Activated effector memory CD4-positive, alpha-beta T cell treated with Interleukin-2 at 50 U/mL for 16 hours (primary cell): ENCODE results near the gene GOLT1B.
A peak's percentile ranks its signal among the peaks of the same experiment; 100 is the strongest.
"Not testable (repeated sequence)": the region's sequence is repeated elsewhere in the genome, so short reads cannot be mapped to it uniquely, and the experiment has no call there.

ENCODE experiments used
- DNase-seq: peaks from one replicate; pipeline ENCODE4 v3.0.0-alpha.2; 2020

The GOLT1B gene, protein sequence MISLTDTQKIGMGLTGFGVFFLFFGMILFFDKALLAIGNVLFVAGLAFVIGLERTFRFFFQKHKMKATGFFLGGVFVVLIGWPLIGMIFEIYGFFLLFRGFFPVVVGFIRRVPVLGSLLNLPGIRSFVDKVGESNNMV

DNA sequence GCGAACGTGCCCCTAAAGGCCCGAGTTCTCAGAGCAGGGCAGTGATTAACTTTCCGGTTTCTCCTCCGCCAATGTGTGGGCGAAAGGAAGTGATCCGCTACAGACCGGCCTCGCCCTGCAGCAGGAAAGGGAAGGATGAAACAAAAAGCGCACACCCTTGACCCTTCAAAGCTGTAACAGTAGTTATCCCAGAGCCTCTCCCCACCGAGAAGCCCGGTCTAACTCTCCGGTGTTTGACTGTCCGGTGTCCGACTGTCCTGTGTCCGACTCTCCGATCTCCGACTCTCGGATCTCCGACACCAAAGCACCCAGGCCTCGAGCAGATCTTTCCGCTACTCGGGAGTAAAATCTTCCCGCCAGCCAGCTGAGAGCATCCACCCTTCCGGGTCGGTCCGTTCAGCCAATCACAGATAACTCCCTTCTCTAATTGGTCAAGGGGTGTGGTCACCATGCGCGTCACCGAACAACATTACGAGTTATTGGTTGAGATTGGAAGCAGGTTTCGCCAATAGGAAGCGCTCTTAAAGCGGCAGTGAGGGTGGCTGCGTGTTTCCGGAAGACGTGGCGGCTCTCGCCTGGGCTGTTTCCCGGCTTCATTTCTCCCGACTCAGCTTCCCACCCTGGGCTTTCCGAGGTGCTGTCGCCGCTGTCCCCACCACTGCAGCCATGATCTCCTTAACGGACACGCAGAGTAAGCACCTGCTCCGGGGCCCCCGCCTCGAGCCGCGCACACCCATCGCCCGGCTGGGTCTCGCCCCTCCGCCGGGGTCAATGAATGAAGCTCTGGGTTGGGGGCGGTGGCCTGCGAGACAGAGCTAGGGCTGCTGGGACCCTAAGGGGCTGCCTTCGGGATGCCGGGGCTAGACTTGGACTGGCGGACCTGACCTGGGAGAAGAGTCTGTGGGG lies at the start of gene GOLT1B, which contains the start of gene RECQL:
Gene GOLT1B, plus strand, starts transcription at position 532 of the 906 bp plus-strand sequence. Its CDS starts 135 bp downstream, at position 667.
Gene RECQL, minus strand, starts transcription at position 378 of the 906 bp plus-strand sequence. CDS start 2,065 bp downstream, outside the sequence.
- peak; percentile 82 for DNase-seq

DNA sequence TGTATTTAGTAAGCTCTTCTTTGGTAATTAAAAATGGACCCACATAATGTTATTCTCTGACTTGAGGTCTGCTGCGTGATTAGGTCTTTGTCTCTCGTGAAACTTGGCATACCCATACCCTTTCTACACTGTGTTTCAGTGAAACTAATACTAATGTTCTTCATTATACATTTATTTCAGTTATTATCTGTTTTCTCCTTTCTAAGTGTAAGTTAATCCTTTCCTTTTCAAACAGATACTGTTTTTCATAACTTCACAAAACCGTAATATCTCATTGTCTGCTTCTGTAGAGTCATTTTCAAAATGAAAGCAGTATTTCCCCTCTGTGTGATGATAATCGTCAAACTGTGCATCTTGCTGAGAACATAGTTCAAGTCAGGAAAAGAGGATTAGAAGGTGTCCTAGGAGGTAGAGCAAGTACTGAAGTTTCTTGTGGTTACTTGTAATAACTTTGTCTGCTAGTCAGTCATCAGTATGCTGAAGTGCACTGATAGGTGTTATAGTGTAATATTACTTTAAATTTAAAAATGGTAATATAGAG lies 48.2 kb upstream of the GOLT1B start:
- DNase-seq, result no peak

DNA sequence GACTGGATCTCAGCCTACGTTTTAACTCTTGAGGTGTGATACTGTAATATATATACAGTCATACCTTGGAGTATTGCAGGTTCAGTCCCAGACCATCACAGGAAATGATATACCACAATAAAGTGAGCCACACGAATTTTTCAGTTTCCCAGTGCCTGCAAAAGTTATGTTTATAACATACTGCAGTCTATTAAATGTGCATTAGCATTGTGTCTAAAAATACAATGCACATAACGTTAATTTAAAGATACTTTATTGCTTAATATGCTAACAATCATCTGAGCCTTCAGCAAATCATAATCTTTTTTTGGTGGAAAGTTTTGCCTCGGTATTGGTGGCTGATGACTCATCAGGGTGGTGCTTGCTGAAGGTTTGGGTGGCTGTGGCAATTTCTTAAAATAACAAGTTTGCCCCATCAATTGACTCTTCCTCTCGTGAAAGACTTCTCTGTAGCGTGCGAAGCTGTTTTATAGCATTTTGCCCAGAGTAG lies 45.3 kb upstream of the GOLT1B start:
- peak; percentile 27 for DNase-seq

DNA sequence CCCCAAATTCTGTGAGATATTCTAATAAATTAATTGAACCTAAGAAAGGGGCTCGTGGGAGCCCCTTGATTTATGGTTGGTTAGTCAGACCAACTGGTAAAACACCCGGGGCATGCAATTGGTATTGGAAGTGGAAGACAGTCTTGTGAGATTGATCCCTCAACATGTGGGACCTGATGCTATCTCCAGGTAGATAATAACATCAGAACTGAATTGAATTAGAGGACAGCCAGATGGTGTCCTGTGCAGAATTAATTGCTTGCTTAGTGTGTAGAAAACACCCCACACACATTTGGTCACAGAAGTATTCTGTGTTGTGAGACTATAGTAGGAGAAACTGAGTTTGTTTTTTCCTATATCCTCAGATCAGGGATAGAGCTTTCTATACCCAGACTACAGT lies 42.1 kb upstream of the GOLT1B start:
- no peak for DNase-seq

DNA sequence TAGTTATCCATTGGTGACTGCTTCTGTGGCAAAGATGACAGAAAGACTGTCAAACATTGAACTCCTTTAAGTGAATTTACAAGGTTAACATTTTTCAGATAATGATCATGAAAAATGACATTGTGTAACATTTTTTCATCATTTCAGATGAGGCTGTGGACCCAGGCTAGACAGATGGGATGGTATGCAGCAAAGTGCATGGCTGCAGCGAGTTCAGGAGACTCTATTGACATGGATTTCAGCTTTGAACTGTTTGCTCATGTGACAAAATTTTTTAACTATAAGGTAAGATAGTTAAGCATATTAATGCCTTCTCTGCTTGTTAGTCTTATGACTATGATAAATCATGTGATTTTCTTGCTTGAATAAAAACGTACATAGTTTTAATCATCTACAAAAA lies 34.3 kb upstream of the GOLT1B start:
- DNase-seq, result not testable (repeated sequence)

DNA sequence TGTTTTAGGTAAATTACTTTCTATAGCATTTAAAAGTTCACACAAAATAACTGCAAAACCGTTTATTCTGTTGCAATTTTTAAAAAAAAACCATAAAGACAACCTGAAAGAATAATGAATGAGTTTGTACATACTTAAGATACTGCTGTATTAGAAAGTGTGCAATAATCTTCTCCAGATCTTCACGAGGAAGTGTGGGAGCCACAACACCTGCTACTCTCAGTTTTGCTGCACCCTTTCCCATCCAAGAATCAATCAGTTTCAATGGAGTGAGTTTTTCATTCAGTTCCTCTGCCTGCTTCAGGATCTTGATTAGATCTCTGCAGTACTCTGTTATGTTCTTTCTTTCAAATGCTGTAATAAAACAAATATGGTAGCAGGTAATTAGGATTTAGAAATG lies 30.3 kb upstream of the GOLT1B start:
- no peak for DNase-seq

DNA sequence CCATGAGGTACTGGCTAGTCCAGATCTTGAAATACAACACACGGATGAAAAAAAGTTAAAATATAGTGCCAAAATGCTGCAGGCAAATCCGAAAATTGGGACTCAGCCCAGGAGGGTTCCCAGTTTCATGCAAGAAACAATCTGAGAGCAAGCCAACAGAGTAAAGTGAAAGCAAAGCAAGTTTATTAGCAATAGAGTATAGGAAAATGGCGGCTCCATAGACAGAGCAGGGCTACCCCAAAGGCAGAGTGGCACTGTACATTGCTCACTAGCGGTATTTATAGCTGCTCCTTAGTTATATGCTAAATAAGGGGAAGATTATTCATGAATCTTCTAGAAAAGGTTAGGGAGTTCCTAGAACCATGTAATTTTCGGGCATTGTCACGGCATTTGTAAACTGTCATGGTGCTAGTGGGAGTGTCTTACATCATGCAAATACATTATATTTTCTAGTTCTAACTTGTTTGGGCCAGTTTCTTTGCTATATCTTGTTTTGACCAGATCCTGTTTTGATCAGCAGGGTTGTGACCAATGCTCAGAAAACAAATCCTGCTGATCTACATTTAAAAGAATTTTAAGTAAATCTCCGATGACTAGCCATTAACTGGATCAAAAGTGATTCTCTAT lies 29.3 kb upstream of the GOLT1B start:
- DNase-seq, result no peak

DNA sequence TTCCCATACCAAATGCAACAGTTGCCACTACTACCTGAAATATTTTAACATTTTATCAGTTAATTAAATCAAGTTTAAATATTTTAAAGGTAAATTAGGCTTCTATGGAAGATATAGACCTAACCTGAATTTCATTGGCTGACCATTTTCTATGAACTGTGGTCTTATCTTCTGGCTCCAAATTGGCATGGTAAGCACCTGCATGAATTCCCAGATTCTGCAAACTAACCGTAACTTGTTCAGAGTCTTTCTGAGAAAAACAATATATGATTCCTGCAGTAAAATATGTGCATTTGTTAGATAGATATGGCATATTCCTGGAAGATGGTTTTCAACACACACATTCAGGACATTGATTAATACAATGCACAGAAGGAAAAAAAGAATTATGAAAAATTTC lies 26.0 kb upstream of the GOLT1B start:
- no peak for DNase-seq

DNA sequence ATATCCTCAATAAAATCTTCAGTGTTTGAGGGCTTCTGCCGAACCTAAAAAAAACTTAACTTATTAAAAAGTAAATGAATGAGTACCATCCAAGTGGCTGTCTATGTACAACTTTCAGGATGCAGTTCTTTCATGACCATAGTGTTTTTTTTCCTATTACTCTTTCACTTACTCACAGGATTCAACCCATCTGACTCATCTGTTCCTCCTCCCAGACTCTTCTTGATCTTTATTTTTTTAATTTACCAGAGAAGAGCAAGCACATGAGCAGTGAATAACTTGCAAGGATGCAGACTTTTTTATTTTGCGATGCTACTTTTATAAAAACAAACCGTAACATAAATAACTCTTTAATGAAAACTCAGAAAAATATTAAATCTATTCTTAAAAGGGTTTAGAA lies 24.6 kb upstream of the GOLT1B start:
- no peak for DNase-seq

DNA sequence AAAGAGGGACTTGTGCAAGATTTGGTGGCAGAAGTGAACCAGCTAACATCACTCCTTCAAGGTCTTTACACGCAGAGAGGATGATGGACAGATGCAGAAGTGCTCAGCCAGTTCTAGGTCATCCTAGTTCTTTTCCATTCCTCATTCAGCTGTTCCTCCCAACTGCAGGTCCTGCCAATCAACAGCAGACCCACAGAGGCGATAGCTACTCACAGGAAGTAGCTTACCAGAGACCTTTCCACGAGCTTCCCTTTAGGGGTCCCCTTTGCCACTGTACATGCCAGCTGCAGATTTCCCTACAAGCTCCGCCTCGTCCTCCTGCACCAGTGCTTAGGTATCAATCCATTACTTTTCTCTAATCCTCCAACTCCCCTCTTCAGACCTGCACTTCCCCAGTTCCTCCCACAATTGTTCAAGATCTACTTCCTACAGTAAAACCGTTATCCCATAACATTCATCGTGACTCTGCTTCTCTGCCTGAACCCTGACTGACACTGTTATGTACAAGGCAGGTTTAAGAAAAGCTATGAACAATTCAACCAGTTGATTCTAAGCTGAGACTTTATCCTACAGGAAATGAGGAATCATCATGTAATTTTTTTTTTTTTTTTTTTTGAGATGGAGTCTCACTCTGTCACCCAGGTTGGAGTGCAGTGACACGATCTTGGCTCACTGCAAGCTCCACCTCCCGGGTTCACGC lies 22.7 kb upstream of the GOLT1B start:
- no peak for DNase-seq

DNA sequence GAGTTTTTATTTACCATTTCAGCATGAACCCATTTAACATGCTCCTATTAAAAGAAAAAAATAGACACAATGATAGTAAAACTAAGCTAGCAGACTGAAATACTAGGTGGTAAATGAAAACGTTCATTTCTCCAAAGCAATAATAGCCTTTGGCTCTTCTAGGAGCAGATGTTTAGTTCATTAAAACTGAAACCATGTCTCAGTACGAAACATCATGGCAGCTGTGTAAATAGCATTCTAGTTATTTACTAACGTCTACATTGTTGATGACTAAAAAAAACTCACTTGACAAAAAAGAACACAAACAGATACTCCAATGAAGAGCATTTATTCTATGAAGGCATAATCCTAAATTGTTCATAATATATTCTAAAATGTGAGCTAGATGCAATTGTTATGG lies 18.1 kb upstream of the GOLT1B start:
- no peak for DNase-seq

DNA sequence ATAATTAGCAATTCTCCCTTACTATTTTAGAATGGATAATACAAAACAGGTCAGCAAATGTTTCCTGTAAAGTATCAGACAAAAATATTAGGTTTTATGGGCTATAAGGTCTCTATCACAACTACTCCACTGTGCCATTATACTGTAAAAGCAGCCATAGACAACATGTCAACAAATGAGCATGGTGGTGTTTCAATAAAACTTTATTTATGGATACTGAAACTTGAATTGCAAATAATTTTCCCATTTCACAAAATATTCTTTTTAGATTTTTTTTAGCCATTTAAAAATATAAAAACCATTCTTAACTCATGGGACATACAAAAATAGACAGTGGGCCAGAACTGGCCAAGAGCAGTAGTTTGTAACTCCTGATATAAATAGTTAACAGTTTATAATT lies 15.6 kb upstream of the GOLT1B start:
- DNase-seq, result no peak

DNA sequence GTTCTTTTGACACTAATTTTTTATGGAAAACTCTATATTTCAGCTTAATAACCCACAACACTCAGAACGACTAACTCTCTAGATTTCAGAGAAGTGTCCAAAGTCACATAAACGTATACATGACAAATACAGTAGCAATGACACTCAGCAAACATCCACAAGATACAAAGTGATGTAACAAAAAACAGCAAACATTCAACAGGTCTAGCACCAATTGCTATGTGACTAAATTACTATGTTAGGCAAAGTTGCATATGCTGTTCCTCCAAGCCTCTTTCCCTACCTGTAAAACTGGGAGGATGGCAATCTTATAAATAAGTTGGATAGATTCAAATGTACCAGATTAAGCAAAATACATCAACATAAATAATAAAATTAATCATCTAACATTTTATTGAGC lies 1.8 kb upstream of the GOLT1B start:
- DNase-seq, result no peak

DNA sequence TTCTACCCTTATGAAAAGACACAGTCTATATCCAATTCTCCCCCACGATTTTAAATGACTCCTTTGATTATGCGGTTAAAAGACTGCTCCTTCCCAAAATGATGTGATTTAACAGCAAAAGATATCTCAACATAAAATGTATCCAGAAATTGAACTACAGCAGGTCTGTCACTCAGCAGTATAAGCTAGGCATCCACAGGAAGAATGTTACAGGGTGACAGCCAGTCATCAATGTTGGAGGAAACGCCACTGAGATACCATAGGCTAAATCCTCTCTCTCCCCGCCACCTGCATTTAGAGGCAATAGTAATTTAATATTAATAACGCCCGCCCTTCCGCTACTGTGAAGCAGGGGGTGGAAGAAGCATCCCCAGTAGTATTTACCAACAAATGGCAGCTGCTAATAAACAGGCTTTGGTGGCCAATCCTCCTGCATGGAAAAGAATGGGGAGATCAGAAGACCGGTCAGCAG lies 767 bp upstream of the GOLT1B start:
- DNase-seq, result no peak

DNA sequence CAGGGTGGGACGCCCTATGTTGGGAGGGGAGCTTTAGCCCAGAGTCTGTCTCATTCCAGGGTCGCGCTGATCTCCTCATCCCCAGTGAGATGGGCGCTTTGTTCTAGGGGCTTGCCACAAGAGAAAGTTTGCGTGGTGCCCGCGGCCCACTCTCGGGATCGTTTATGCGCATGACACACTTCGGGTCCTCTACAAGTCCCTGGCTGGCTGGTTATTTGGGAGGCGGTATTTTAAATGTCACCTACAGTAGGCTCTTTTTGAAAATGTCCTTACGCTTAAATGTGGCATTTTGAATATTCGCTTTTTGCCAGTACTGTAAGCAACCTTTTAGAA lies 541 bp downstream of the GOLT1B start:
- no peak for DNase-seq

DNA sequence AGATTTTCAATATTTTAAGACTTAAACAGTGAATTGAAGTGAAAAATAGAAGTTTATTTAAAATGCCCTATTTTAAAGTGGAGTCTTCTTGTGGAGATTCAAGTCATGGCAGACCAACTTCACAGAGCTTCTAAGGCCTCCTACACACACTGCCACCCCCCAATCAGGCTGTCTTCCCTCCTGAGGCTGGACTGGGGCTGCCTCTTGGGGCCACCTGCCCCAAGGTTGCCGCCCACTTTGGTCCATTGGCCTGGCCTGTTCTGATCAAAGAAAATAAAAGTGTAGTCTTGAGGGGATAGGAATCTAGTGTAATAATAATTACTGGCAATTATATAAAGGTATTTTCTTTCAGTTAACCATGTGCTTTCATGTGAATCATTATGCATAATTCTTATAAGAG lies 1.3 kb downstream of the GOLT1B start:
- no peak for DNase-seq

DNA sequence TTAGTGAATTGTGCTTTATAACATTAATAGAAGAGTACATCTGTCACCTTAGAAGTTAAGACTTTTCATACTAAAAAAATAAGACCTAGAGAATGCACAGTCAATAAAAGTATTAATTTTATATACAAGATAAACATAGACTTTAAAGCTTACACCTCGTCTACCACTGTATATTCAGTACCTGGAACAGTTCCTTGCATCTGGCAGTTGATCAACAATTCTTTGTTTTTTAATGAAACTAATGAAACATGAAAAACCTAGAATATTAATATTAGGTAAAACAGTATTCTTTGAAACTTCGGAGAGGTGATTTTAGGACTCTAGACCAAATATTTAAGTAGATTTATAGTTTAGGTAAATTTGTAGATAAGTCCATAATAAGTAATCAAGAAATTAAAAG lies 4.3 kb downstream of the GOLT1B start:
- no peak for DNase-seq

DNA sequence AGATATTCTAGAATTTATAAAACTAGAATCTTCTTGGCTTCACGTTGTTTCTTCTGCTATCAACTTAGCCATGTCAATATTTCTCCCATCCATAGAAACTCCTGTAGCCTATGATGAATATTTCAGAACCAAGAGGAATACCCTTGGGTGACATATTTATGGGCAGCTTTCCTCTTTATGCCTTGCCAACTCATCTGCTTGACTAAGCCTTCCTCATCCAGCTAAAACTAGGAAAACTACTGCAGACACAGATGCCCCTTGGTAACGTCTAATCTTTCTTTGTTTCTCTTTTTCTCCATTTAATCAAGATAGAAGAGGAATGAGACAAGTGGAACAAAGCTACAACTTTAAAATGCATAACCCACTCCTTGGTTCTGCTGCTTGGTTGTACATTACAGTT lies 6.3 kb downstream of the GOLT1B start:
- no peak for DNase-seq

DNA sequence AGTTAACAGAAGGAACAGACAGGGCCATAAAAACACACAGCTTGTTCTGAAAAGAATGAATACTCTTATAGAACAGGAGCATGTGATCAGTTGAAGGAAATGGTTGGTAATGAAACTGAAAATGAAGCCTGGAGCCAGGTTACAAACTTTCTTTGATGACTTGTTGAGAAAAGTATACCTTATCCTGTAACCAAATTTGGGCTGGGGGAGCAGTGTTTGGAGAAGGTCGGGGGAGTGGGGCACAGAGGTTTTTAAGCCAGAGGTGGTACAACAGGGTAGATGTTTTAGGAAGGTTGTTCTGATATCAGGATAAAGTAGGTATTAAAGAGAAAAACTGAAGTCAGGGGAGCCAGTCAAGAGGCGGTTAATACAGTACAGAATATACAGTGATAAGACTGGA lies 8.2 kb downstream of the GOLT1B start:
- no peak for DNase-seq

DNA sequence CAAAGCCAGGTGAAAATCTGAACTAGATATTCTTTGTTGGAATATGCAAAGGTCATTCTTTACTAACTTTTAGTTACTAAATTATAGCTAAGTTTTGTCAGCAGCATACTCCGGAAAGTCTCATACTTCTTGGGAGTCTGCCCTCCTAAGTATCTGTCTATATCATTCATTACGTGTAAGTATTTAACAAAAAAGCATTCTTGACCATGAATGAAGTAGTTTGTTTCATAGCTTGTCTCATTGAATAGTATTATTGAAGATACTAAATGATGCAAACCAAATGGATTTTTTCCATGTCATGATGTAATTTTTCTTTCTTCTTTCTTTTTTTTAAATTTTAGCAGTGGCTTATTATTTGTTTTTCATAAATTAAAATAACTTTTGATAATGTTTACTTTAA lies 14.7 kb downstream of the GOLT1B start:
- no peak for DNase-seq

DNA sequence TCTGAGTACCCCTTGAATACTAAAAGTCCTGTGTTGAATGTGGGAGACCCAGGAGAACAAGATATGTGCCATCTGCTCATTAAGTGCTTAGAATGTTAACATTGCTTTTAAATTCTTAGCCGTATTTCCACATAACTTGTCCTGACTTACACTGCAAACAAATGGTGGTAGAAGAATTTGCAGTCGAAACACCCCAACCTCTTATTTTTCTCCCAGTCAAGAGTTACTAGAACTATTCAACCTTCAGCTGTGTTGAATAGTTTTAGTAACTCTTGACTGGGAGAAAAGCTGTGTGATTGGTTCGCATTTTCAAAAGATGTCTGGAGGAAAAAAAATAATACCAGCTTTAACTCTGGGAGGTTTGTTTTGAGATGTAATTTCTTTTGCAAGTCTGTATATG lies 16.9 kb downstream of the GOLT1B start:
- no peak for DNase-seq

DNA sequence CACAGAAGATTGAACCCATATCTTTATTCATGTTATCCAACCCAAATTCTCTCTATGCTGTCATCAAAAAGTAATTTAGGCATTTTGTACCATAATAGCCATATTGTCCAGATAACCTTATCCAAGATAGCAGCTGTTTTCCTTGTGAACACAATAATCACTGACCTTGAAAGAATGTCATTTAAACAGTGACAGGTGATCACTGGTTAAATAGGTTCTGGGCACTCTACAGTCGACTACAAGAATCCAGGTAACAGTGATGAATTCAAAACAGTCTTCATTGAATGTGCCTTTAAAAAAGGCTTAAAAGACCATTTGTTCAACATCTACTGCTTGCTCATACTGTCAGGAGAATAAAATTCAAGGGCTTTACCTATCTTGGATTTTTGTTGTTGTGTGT lies 20.0 kb downstream of the GOLT1B start:
- no peak for DNase-seq

DNA sequence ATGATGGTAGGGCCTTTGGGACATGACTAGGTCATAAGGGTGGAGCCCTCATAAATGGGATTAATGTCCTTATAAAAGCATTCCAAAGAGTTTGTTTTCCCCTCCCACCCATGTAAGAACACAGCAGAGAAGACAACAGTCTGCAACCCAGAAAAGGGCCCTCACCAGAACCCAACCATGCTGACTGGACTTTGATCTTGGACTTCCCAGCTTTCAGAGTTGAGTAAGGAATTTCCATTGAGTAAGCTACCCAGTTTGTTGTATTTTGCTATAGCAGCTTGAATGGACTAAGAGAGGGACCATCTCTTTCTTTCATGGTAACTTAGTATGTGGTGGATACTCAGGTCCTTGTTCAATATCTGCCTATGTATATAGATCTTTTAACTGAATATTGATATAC lies 21.6 kb downstream of the GOLT1B start:
- DNase-seq, result no peak
